IMR-90 (cell line): ENCODE results near the gene DAAM2. TPM values are rescaled to one million over a fixed set of nuclear protein-coding genes. Genes with fewer than 3 reads are reported as not detected.

Experiments
- ATAC-seq: fragments of 200-7000 bp; cut with Tn5 transposase; 2 replicates; pipeline ENCODE4 v1.9.1; 2020; ENCODE audit warnings: low read depth, mild to moderate bottlenecking, moderate library complexity
- BruUV-seq: library from RNA; stranded (reverse); fragments of 400-500 nt; replicated peaks from 2 replicates; lab custom pipeline; 2021; lab: Mats Ljungman, UMichigan
- CTCF ChIA-PET: fragments of 300-600 bp; formaldehyde crosslinking; extraction: SDS; loops from one replicate; lab custom pipeline; 2021; ENCODE audit warnings: antibody characterized with exemption; lab: Yijun Ruan, JAX
- POLR2A ChIA-PET: fragments of 300-600 bp; sonication (Branson Sonifier 250); formaldehyde crosslinking; loops from one replicate; lab custom pipeline; 2022; ENCODE audit warnings: antibody characterized with exemption; ENCODE audit not compliant: unreplicated experiment; lab: Charles Lee
- DNase-seq: peaks from one replicate; pipeline ENCODE4 v3.0.0; 2013
- H2AFZ ChIP-seq: replicated peaks from 2 replicates; pipeline ENCODE3; 2013; ENCODE audit warnings: low read length, mild to moderate bottlenecking; ENCODE audit not compliant: poor library complexity
- H2AK5ac ChIP-seq: 2 replicates; pipeline ENCODE4 v1.6.1; 2013; ENCODE audit warnings: low read depth, low read length, inconsistent platforms
- H2AK9ac ChIP-seq: replicated peaks from 2 replicates; pipeline ENCODE3; 2013; ENCODE audit warnings: mild to moderate bottlenecking, low read depth, low read length, moderate library complexity; ENCODE audit not compliant: poor library complexity
- H2BK120ac ChIP-seq: 2 replicates; pipeline ENCODE4 v1.6.1; 2013; ENCODE audit warnings: low read depth, low read length, inconsistent platforms
- H2BK15ac ChIP-seq: 3 replicates; pipeline ENCODE4 v1.6.1; 2013; ENCODE audit warnings: low read depth, low read length, inconsistent platforms
- H2BK20ac ChIP-seq: 2 replicates; pipeline ENCODE4 v1.6.1; 2013; ENCODE audit warnings: low read depth, mild to moderate bottlenecking, inconsistent platforms, low read length, moderate library complexity
- H2BK5ac ChIP-seq: 2 replicates; pipeline ENCODE4 v1.6.1; 2013; ENCODE audit warnings: mild to moderate bottlenecking, low read depth, low read length, inconsistent platforms; ENCODE audit not compliant: poor library complexity, severe bottlenecking
- H3K14ac ChIP-seq: replicated peaks from 2 replicates; pipeline ENCODE4 v1.6.1; 2013; ENCODE audit warnings: low read depth, low read length, inconsistent platforms
- H3K18ac ChIP-seq: 2 replicates; pipeline ENCODE4 v1.6.1; 2013; ENCODE audit warnings: low read depth, low read length, control low read depth
- H3K23ac ChIP-seq: 2 replicates; pipeline ENCODE4 v1.6.1; 2013; ENCODE audit warnings: low read depth, low read length, inconsistent platforms
- H3K27ac ChIP-seq: 2 replicates; pipeline ENCODE4 v1.5.1; 2013; ENCODE audit warnings: mild to moderate bottlenecking, control low read depth, low read length; ENCODE audit not compliant: insufficient read depth
- H3K27me3 ChIP-seq: 2 replicates; pipeline ENCODE4 v1.6.1; 2013; ENCODE audit warnings: low read length; ENCODE audit not compliant: control insufficient read depth, insufficient read depth
- H3K36me3 ChIP-seq: 2 replicates; pipeline ENCODE4 v1.6.1; 2013; ENCODE audit warnings: low read length, mixed read lengths; ENCODE audit not compliant: control insufficient read depth, insufficient read depth
- H3K4ac ChIP-seq: 2 replicates; pipeline ENCODE4 v1.6.1; 2013; ENCODE audit warnings: low read depth, low read length, inconsistent platforms
- H3K4me1 ChIP-seq: 2 replicates; pipeline ENCODE4 v1.6.1; 2013; ENCODE audit warnings: low read length, mixed read lengths; ENCODE audit not compliant: control insufficient read depth, insufficient read depth
- H3K4me2 ChIP-seq: 2 replicates; pipeline ENCODE4 v1.6.1; 2013; ENCODE audit warnings: low read depth, mild to moderate bottlenecking, control low read depth, low read length, moderate library complexity
- H3K4me3 ChIP-seq: 2 replicates; pipeline ENCODE4 v1.5.1; 2013; ENCODE audit warnings: low read depth, mild to moderate bottlenecking, control low read depth, low read length, moderate library complexity; ENCODE audit not compliant: insufficient read depth
- H3K56ac ChIP-seq: 2 replicates; pipeline ENCODE4 v1.6.1; 2013; ENCODE audit warnings: low read length, inconsistent platforms; ENCODE audit not compliant: insufficient read depth; ENCODE audit errors: extremely low read depth
- H3K79me1 ChIP-seq, 2 experiments: 2 replicates each; pipeline ENCODE4 v1.6.1; 2013; ENCODE audit warnings: low read length in 2 of 2, inconsistent platforms in 1 of 2, low read depth in 1 of 2
- H3K9ac ChIP-seq: 2 replicates; pipeline ENCODE4 v1.6.1; 2013; ENCODE audit warnings: low read depth, low read length, control low read depth
- H3K9me1 ChIP-seq: 2 replicates; pipeline ENCODE4 v1.6.1; 2013; ENCODE audit warnings: low read length, inconsistent platforms; ENCODE audit not compliant: insufficient read depth
- H3K9me3 ChIP-seq: 2 replicates; pipeline ENCODE4 v1.6.1; 2013; ENCODE audit warnings: low read length; ENCODE audit not compliant: control insufficient read depth, insufficient read depth
- H4K20me1 ChIP-seq: 2 replicates; pipeline ENCODE4 v1.6.1; 2013; ENCODE audit warnings: low read length, inconsistent platforms; ENCODE audit not compliant: insufficient read depth
- H4K5ac ChIP-seq: 2 replicates; pipeline ENCODE4 v1.6.1; 2013; ENCODE audit warnings: mild to moderate bottlenecking, low read depth, low read length, control low read depth
- H4K8ac ChIP-seq, 2 experiments: 2 replicates each; pipeline ENCODE4 v1.6.1; 2013; ENCODE audit warnings: low read depth in 2 of 2, low read length in 2 of 2, control low read depth in 1 of 2, inconsistent platforms in 1 of 2
- H4K91ac ChIP-seq: 2 replicates; pipeline ENCODE4 v1.6.1; 2013; ENCODE audit warnings: low read depth, low read length, inconsistent platforms; ENCODE audit not compliant: insufficient read depth
- CEBPB ChIP-seq: IDR thresholded peaks from 2 replicates; pipeline ENCODE4 v1.6.1; 2012; ENCODE audit warnings: low read depth, low read length, improper control_type of control experiment
- CHD1 ChIP-seq: IDR thresholded peaks from 2 replicates; pipeline ENCODE4 v1.6.1; 2012; ENCODE audit warnings: low read depth, low read length, improper control_type of control experiment
- FOS ChIP-seq: fragments of 150-350 bp; IDR thresholded peaks from 2 replicates; pipeline ENCODE4 v1.6.1; 2016; ENCODE audit warnings: low read depth, low read length
- MAZ ChIP-seq: IDR thresholded peaks from 2 replicates; pipeline ENCODE4 v1.6.1; 2012; ENCODE audit warnings: low read depth, mild to moderate bottlenecking, low read length, improper control_type of control experiment, moderate library complexity, borderline replicate concordance
- MXI1 ChIP-seq: IDR thresholded peaks from 2 replicates; pipeline ENCODE4 v1.6.1; 2012; ENCODE audit warnings: low read depth, mild to moderate bottlenecking, low read length, moderate library complexity, borderline replicate concordance
- NFE2L2 ChIP-seq: fragments of 150-350 bp; IDR thresholded peaks from 2 replicates; pipeline ENCODE4 v1.6.1; 2016; ENCODE audit warnings: low read depth, mild to moderate bottlenecking, low read length
- RAD21 ChIP-seq: IDR thresholded peaks from 2 replicates; pipeline ENCODE4 v1.6.1; 2012; ENCODE audit warnings: low read length, improper control_type of control experiment
- WGBS, 2 experiments: methylation state at CpG; one replicate each; pipeline versions ENCODE4 v1.1.5 to v1.1.7; 2013; ENCODE audit warnings: missing lambda C conversion rate in 2 of 2; ENCODE audit not compliant: insufficient read length in 1 of 2; ENCODE audit errors: extremely low coverage in 2 of 2; 5-methylcytosine and 5-hydroxymethylcytosine counted together
- dilution Hi-C: fragments of 300-500 bp; cut with HindIII; formaldehyde crosslinking; loops from one replicate; pipeline ENCODE4 v1.14.3; 2018; ENCODE audit warnings: low sequenced_read_pairs; ENCODE audit not compliant: unreplicated experiment
- in situ Hi-C: fragments of 300-500 bp; cut with MboI; formaldehyde crosslinking; loops from 3 replicates; pipeline ENCODE4 v1.14.3; 2019; ENCODE audit warnings: low sequenced_read_pairs, inconsistent platforms, mixed read lengths
- intact Hi-C: fragments of 100-400 bp; cut with micrococcal nuclease; formaldehyde crosslinking; loops from 2 replicates; pipeline ENCODE4 v1.10.0; 2022
- polyA plus RNA-seq, 3 experiments: library from polyadenylated mRNA; depleted of rRNA; stranded (reverse); fragments of >200 nt; gene quantifications; 2 replicates each; pipeline ENCODE4 v1.2.3, GENCODE V29; 2012; ENCODE audit warnings: low replicate concordance in 1 of 3
- total RNA-seq: library from RNA; depleted of rRNA; stranded (reverse); fragments of >200 nt; gene quantifications from 2 replicates; pipeline ENCODE4 v1.2.3, GENCODE V29; 2012
- TF ChIP-seq, protein P1 (sequence below): fragments of 150-350 bp; IDR thresholded peaks from 2 replicates; pipeline ENCODE4 v1.6.1; 2017; ENCODE audit warnings: mild to moderate bottlenecking, antibody characterized with exemption, low read length, low read depth

The DAAM2 gene
- total and polyA plus RNA-seq, 2 of the 4 experiments (the other 2 are of a cell fraction), result 11.2 to 12.9 TPM

DNA sequence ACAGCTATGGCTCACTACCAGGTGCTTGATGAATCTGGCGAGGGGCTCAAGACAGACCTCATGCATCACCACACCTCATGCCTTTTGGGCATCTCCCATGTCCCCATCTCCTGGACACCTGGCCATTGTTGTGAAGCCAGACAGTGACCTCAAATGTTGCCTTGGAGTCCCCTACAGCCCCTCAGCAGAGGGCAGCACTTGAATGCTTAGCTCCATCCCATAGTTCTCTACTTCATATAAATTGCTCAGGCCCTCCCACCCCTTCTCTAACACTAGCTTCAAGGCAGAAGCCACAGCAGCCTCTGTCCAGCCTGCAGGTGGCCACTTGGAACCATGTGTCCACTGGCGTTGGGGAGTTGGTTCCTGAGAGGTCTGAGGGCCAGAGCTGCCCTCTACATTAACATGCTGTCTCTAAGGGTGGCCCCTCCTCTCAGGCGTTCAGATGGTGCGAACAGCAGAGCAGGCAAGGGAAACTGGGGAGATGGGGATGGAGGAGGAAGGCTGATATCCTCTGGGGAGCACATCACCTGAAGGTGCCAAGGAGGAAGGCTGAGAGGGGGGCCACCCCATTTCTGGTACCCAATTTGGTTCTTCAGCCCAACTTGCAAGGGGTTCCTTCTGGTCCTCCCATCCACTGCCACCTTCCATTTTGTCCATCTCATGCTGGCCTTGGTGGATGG lies 110.8 kb downstream of the DAAM2 start:
- Histone ChIP-seq H2AK9ac (no peak overlapping the region), H3K27me3 (no peaks in the 10 kb centered on the region), H4K20me1 (no peaks in the 10 kb centered on the region), H4K91ac (no peak overlapping the region), H2BK5ac (no peak overlapping the region), H3K23ac (no peak overlapping the region), H3K4me1 (no peaks in the 10 kb centered on the region), H3K9me1 (no peaks in the 10 kb centered on the region; the same call in 1 of the 2 replicates), H3K4me3 (no peak overlapping the region), H3K27ac (no peak overlapping the region), H2BK15ac (no peak overlapping the region), H3K9ac (no peak overlapping the region), H3K56ac (no peak overlapping the region), H3K4me2 (no peak overlapping the region), H2BK120ac (no peak overlapping the region), H2BK20ac (no peak overlapping the region), H3K79me1 (no peaks in the 10 kb centered on the region), H3K18ac (no peak overlapping the region), H2AK5ac (no peak overlapping the region), H3K9me3 (no peaks in the 10 kb centered on the region), H3K14ac (no peak overlapping the region), H4K5ac (no peak overlapping the region), H3K4ac (no peak overlapping the region), H3K36me3 (peaks cover 38% of the 10 kb centered on the region; the same call in 1 of the 2 replicates), H4K8ac (no peak overlapping the region), H2AFZ (no peak overlapping the region)
- CTCF ChIA-PET, result no interaction called here
- ATAC-seq (no peak), DNase-seq (no peak)
- in situ Hi-C loops, result no loop called here
- POLR2A ChIA-PET, result no interaction called here
- WGBS, 2 experiments, result 100% methylated on average over 1 of the region's 4 CpGs; no CpG with 5 or more reads in 1 of the 2 experiments
- dilution Hi-C loops, result no loop called here
- no TSS peak for BruUV-seq
- intact Hi-C loops, result loop anchor here (10.0 kb wide), 1 partner anchor 402 kb away; no protein-coding TSS in a partner anchor
- TF ChIP-seq CHD1 (no peak), FOS (no peak), MXI1 (no peak), MAZ (no peak), RAD21 (no peak), NFE2L2 (no peak), CEBPB (no peak)
- TF ChIP-seq, protein P1, sequence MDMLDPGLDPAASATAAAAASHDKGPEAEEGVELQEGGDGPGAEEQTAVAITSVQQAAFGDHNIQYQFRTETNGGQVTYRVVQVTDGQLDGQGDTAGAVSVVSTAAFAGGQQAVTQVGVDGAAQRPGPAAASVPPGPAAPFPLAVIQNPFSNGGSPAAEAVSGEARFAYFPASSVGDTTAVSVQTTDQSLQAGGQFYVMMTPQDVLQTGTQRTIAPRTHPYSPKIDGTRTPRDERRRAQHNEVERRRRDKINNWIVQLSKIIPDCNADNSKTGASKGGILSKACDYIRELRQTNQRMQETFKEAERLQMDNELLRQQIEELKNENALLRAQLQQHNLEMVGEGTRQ, result no peak
